HG02798 (cell line): Measurements from ENCODE around the gene TMED10.
"Not testable (repeated sequence)": the region's sequence is repeated elsewhere in the genome, so short reads cannot be mapped to it uniquely, and the experiment has no call there.

Source experiments
- ATAC-seq: cut with Tn5 transposase; IDR thresholded peaks from one replicate; pipeline ENCODE4 v1.9.1; 2021; ENCODE audit warnings: mild to moderate bottlenecking; ENCODE audit not compliant: unreplicated experiment, poor library complexity

The TMED10 gene

GRCh38 chr14:75196064-75196463 is 19.7 kb upstream of the TMED10 start:
- no peak for ATAC-seq

- ATAC-seq: no peak
Measured at GRCh38 chr14:75191100-75191499, 14.7 kb upstream of the TMED10 start.

GRCh38 chr14:75190023-75190422 is 13.6 kb upstream of the TMED10 start:
- ATAC-seq: no peak

- no peak for ATAC-seq
Measured at GRCh38 chr14:75188520-75189268, 12.3 kb upstream of the TMED10 start.

- ATAC-seq: no peak
Measured at GRCh38 chr14:75188086-75188485, 11.7 kb upstream of the TMED10 start.

- no peak for ATAC-seq
Measured at GRCh38 chr14:75186953-75187352, 10.5 kb upstream of the TMED10 start.

GRCh38 chr14:75185251-75186040 is 9.0 kb upstream of the TMED10 start:
- no peak for ATAC-seq

- ATAC-seq: no peak
Measured at GRCh38 chr14:75184492-75184891, 8.1 kb upstream of the TMED10 start.

- ATAC-seq: no peak
Measured at GRCh38 chr14:75184039-75184438, 7.6 kb upstream of the TMED10 start.

- no peak for ATAC-seq
Measured at GRCh38 chr14:75183225-75183624, 6.8 kb upstream of the TMED10 start.

GRCh38 chr14:75182821-75183220 is 6.4 kb upstream of the TMED10 start:
- ATAC-seq: no peak

- ATAC-seq: not testable (repeated sequence)
Measured at GRCh38 chr14:75182163-75182562, 5.8 kb upstream of the TMED10 start.

GRCh38 chr14:75181293-75182062 is 5.1 kb upstream of the TMED10 start:
- ATAC-seq: no peak

GRCh38 chr14:75175677-75176141 is 703 bp downstream of the TMED10 start:
- no peak for ATAC-seq

- no peak for ATAC-seq
Measured at GRCh38 chr14:75174066-75174465, 2.3 kb downstream of the TMED10 start.

- no peak for ATAC-seq
Measured at GRCh38 chr14:75170772-75171171, 5.6 kb downstream of the TMED10 start.

- no peak for ATAC-seq
Measured at GRCh38 chr14:75168586-75169335, 7.7 kb downstream of the TMED10 start.

- ATAC-seq: no peak
Measured at GRCh38 chr14:75167325-75167724, 9.1 kb downstream of the TMED10 start.

- ATAC-seq: no peak
Measured at GRCh38 chr14:75165586-75166391, 10.6 kb downstream of the TMED10 start.
